Endothelial cell of umbilical vein (primary cell): ENCODE results near the gene OSBPL5. TPM values are rescaled to one million over a fixed set of nuclear protein-coding genes. Genes with fewer than 3 reads are reported as not detected.

Source experiments
- BruUV-seq: library from RNA; stranded (reverse); fragments of 400-500 nt; replicated peaks from 2 replicates; lab custom pipeline; 2021; lab: Mats Ljungman, UMichigan
- CTCF ChIA-PET: fragments of 300-600, 350-600 bp; sonication (Branson Sonifier 250); formaldehyde crosslinking; loops from one replicate; lab custom pipeline; 2021; ENCODE audit warnings: antibody characterized with exemption, inconsistent platforms; lab: Charles Lee
- POLR2A ChIA-PET: fragments of 300-600, 350-600 bp; sonication (Branson Sonifier 250); formaldehyde crosslinking; loops from one replicate; lab custom pipeline; 2021; ENCODE audit warnings: antibody characterized with exemption, inconsistent platforms; lab: Charles Lee
- DNase-seq: peaks from one replicate; pipeline ENCODE4 v3.0.0-alpha.2; 2011; ENCODE audit warnings: low read depth, low spot score
- FAIRE-seq: peaks from 2 replicates; lab custom pipeline; 2011; peaks lifted over from hg19 to GRCh38; lab: Jason Lieb, UNC
- H2AFZ ChIP-seq: 2 replicates; pipeline ENCODE4 v1.6.0; 2012; ENCODE audit warnings: low read depth, low read length, control low read depth, inconsistent platforms
- H3K27ac ChIP-seq: 2 replicates; pipeline ENCODE4 v1.5.1; 2011; ENCODE audit warnings: low read depth, mild to moderate bottlenecking, control low read depth, low read length, moderate library complexity; ENCODE audit not compliant: insufficient read depth
- H3K27me3 ChIP-seq, 2 experiments: 2 replicates each; pipeline versions ENCODE4 v1.6.0 to v1.6.1; 2011; ENCODE audit warnings: low read length in 2 of 2, mixed read lengths in 1 of 2; ENCODE audit not compliant: control insufficient read depth in 2 of 2, insufficient read depth in 2 of 2
- H3K36me3 ChIP-seq, 2 experiments: 2 replicates in 1 of 2; 3 replicates in 1 of 2; pipeline ENCODE4 v1.5.1; 2011; ENCODE audit warnings: low read length in 2 of 2, mild to moderate bottlenecking in 1 of 2, moderate library complexity in 1 of 2; ENCODE audit not compliant: control insufficient read depth in 2 of 2, insufficient read depth in 2 of 2; ENCODE audit errors: extremely low read depth in 1 of 2
- H3K4me1 ChIP-seq: 3 replicates; pipeline ENCODE4 v1.5.1; 2011; ENCODE audit warnings: mild to moderate bottlenecking, low read length; ENCODE audit not compliant: control insufficient read depth, insufficient read depth; ENCODE audit errors: extremely low read depth
- H3K4me2 ChIP-seq: 2 replicates; pipeline ENCODE4 v1.6.1; 2011; ENCODE audit warnings: low read length, control low read depth, mixed read lengths; ENCODE audit not compliant: insufficient read depth
- H3K4me3 ChIP-seq, 3 experiments: fragments of 200-600 bp in 1 of 3; sonication (generic), shearing (Covaris generic) in 1 of 3; replicated peaks in 1 of 3; 2 replicates each; pipeline ENCODE4 v1.5.1; 2011 to 2016; ENCODE audit warnings: control low read depth in 3 of 3, low read length in 3 of 3, mild to moderate bottlenecking in 2 of 3, inconsistent platforms in 1 of 3, low read depth in 1 of 3, moderate library complexity in 1 of 3; ENCODE audit not compliant: insufficient read depth in 1 of 3
- H3K79me2 ChIP-seq: 2 replicates; pipeline ENCODE4 v1.6.0; 2012; ENCODE audit warnings: low read length, inconsistent platforms; ENCODE audit not compliant: control insufficient read depth, insufficient read depth
- H3K9ac ChIP-seq: replicated peaks from 2 replicates; pipeline ENCODE3; 2011; ENCODE audit warnings: low read length, control low read depth; ENCODE audit not compliant: insufficient read depth; ENCODE audit errors: extremely low read depth
- H3K9me1 ChIP-seq: replicated peaks from 3 replicates; pipeline ENCODE4 v1.6.0; 2011; ENCODE audit warnings: mild to moderate bottlenecking, low read length; ENCODE audit not compliant: control insufficient read depth, insufficient read depth; ENCODE audit errors: extremely low read depth
- H3K9me3 ChIP-seq: replicated peaks from 2 replicates; pipeline ENCODE4 v1.5.1; 2012; ENCODE audit warnings: low read length, inconsistent platforms; ENCODE audit not compliant: control insufficient read depth, insufficient read depth
- H4K20me1 ChIP-seq: replicated peaks from 2 replicates; pipeline ENCODE3; 2011; ENCODE audit warnings: mild to moderate bottlenecking, low read length; ENCODE audit not compliant: control insufficient read depth, insufficient read depth; ENCODE audit errors: extremely low read depth
- EZH2 ChIP-seq: IDR thresholded peaks from 2 replicates; pipeline ENCODE4 v1.6.1; 2012; ENCODE audit warnings: borderline replicate concordance, low read depth, mild to moderate bottlenecking, moderate library complexity, low read length, inconsistent platforms; ENCODE audit not compliant: severe bottlenecking
- FOS ChIP-seq: IDR thresholded peaks from 2 replicates; pipeline ENCODE4 v1.6.1; 2011; ENCODE audit warnings: mild to moderate bottlenecking, low read length, moderate library complexity, borderline replicate concordance; ENCODE audit not compliant: insufficient read depth
- GATA2 ChIP-seq: IDR thresholded peaks from 2 replicates; pipeline ENCODE4 v1.7.0; 2011; ENCODE audit warnings: low read depth, mild to moderate bottlenecking, moderate library complexity, mixed read lengths, low read length; ENCODE audit not compliant: insufficient read length, insufficient read depth
- JUN ChIP-seq: IDR thresholded peaks from 2 replicates; pipeline ENCODE4 v1.6.1; 2011; ENCODE audit warnings: borderline replicate concordance, low read depth; ENCODE audit not compliant: insufficient read length, insufficient read depth
- MYC ChIP-seq: IDR thresholded peaks from one replicate; pipeline ENCODE4 v1.6.1; 2011; ENCODE audit warnings: mild to moderate bottlenecking, low read depth, low read length
- POLR2A ChIP-seq: IDR thresholded peaks from 2 replicates; pipeline ENCODE4 v1.6.1; 2012; ENCODE audit warnings: low read depth, mild to moderate bottlenecking, control low read depth, low read length
- POLR2AphosphoS5 ChIP-seq: IDR thresholded peaks from 2 replicates; pipeline ENCODE4 v1.6.1; 2012; ENCODE audit warnings: low read depth, mild to moderate bottlenecking, control low read depth, low read length, moderate library complexity; ENCODE audit not compliant: insufficient read depth
- dilution Hi-C: fragments of 300-500 bp; cut with MboI; formaldehyde crosslinking; loops from one replicate; pipeline ENCODE4 v1.15.0; 2019; ENCODE audit warnings: low sequenced_read_pairs; ENCODE audit not compliant: extremely low pct_ligation_motif_present
- intact Hi-C: fragments of 100-400 bp; cut with micrococcal nuclease; formaldehyde crosslinking; loops from one replicate; pipeline ENCODE4 v1.10.0; 2022
- polyA plus RNA-seq, 4 experiments: library from polyadenylated mRNA; depleted of rRNA in 3 of 4; stranded (reverse) in 3 of 4; unstranded in 1 of 4; fragments of >200 nt; gene quantifications; 2 replicates each; pipeline versions ENCODE4 v1.2.1 to v1.2.3, GENCODE V29; 2011 to 2012; ENCODE audit warnings: missing spikeins in 1 of 4
- total RNA-seq: library from RNA; stranded (reverse); gene quantifications from 2 replicates; pipeline ENCODE4 v1.2.3, GENCODE V29; 2021
- TF ChIP-seq, protein P1 (sequence below), 2 donors: IDR thresholded peaks; 1 replicate in 1 of 2; 2 replicates in 1 of 2; pipeline ENCODE4 v1.5.1; 2011; ENCODE audit warnings: low read length in 2 of 2, mild to moderate bottlenecking in 2 of 2, moderate library complexity in 2 of 2, control low read depth in 1 of 2, inconsistent platforms in 1 of 2, low read depth in 1 of 2; ENCODE audit not compliant: insufficient read depth in 1 of 2; ENCODE audit errors: extremely low read depth in 1 of 2
- TF ChIP-seq, protein P2 (sequence below): IDR thresholded peaks from 2 replicates; pipeline ENCODE4 v1.6.1; 2011; ENCODE audit not compliant: insufficient read depth, insufficient read length

OSBPL5 gene
- total and polyA plus RNA-seq, 2 donors (not counting 3 experiments of a cell fraction or from before 2014, with no cell fraction given) = 8.7 to 37.7 TPM

DNA sequence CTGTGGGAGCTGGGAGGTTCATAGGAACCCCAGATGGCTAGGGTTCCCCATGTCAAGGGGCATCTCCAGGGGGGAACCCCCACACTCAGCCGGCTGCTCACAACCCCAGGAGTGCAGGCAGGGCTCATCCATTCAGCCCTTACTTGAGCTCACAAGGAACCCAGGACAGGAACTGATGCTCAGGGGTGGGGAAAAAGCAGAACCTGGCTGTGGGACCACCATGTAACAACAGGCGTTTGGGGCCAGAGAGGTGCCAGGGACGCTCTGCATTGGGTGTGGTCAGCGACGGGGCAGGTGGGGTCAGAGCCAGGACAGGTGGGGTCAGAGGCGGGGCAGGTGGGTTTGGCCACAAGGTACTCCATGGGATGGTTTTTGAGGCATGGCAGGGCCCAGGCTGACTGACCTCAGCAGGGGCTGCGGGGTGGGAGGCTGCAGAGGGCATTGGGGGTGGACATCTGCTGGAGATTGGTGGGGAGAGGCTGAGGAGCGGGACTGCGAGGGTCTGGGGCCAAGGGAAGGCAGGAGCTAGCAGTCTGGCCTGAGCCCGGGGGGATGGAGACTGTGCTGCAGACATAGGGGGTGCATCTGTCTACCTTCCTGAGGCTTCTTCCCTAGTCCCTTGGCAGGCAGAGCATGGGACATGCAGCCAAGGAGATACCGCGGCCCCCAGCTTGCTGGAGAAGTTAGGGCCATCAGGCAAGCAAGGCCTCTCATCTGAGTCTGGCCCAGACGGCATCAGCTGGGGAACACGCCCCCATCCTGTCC lies 73.8 kb downstream of the OSBPL5 start:
- H3K4me1 ChIP-seq = peaks cover 17% of the 10 kb centered on the region
- H2AFZ ChIP-seq = no peak overlapping the region
- no peak overlapping the region for H3K4me2 ChIP-seq
- no peaks in the 10 kb centered on the region for H3K9me3 ChIP-seq
- dilution Hi-C loops = no loop called here
- H3K9ac ChIP-seq = no peak overlapping the region
- no peak overlapping the region for H3K4me3 ChIP-seq
- intact Hi-C loops = loop anchor here (1.0 to 10.0 kb wide), 3 partner anchors 41 to 556 kb away; no protein-coding TSS in a partner anchor
- H3K79me2 ChIP-seq = no peaks in the 10 kb centered on the region
- no TSS peak for BruUV-seq
- no peak for FAIRE-seq
- H3K36me3 ChIP-seq = no peaks in the 10 kb centered on the region
- ChIA-PET POLR2A (interaction anchor here (0.6 to 0.8 kb wide), 2 partner anchors 41 to 691 kb away, joined by 4 read pairs; partner anchors contain the start of gene TSSC4), CTCF (interaction anchor here (0.7 to 5.7 kb wide), 59 partner anchors 9 to 559 kb away, joined by 3 to 183 read pairs (median 5); partner anchors contain the start of genes CARS1, MRGPRG, NAP1L4 and OSBPL5)
- no peaks in the 10 kb centered on the region for H4K20me1 ChIP-seq
- no peaks in the 10 kb centered on the region for H3K9me1 ChIP-seq
- no peaks in the 10 kb centered on the region for H3K27me3 ChIP-seq
- no peak overlapping the region for H3K27ac ChIP-seq
- no peak for TF ChIP-seq EZH2
- TF ChIP-seq POLR2A = no peak
- no peak for TF ChIP-seq MYC
- TF ChIP-seq, protein P1, sequence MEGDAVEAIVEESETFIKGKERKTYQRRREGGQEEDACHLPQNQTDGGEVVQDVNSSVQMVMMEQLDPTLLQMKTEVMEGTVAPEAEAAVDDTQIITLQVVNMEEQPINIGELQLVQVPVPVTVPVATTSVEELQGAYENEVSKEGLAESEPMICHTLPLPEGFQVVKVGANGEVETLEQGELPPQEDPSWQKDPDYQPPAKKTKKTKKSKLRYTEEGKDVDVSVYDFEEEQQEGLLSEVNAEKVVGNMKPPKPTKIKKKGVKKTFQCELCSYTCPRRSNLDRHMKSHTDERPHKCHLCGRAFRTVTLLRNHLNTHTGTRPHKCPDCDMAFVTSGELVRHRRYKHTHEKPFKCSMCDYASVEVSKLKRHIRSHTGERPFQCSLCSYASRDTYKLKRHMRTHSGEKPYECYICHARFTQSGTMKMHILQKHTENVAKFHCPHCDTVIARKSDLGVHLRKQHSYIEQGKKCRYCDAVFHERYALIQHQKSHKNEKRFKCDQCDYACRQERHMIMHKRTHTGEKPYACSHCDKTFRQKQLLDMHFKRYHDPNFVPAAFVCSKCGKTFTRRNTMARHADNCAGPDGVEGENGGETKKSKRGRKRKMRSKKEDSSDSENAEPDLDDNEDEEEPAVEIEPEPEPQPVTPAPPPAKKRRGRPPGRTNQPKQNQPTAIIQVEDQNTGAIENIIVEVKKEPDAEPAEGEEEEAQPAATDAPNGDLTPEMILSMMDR (IDR thresholded peaks at IDR 0.05; ENCODE audit: extremely low read depth in 1 of 2, insufficient read depth in 1 of 2, low read depth in 1 of 2, low read length in 2 of 2) = no peak
- TF ChIP-seq JUN = no peak
- no peak for TF ChIP-seq FOS
- no peak for TF ChIP-seq POLR2AphosphoS5
- TF ChIP-seq, protein P2, sequence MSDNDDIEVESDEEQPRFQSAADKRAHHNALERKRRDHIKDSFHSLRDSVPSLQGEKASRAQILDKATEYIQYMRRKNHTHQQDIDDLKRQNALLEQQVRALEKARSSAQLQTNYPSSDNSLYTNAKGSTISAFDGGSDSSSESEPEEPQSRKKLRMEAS = no peak
- no peak for TF ChIP-seq GATA2
- DNase-seq = no peak
